Measurements from ENCODE around the gene GJB1.

GJB1 gene

GRCh38 chrX:71215338-71215912, 7.6 kb upstream of the GJB1 start:
- no peak for DNase-seq

- DNase-seq: peak; percentile 86
Observed at GRCh38 chrX:71216485-71216884, 6.5 kb upstream of the GJB1 start.

DNA sequence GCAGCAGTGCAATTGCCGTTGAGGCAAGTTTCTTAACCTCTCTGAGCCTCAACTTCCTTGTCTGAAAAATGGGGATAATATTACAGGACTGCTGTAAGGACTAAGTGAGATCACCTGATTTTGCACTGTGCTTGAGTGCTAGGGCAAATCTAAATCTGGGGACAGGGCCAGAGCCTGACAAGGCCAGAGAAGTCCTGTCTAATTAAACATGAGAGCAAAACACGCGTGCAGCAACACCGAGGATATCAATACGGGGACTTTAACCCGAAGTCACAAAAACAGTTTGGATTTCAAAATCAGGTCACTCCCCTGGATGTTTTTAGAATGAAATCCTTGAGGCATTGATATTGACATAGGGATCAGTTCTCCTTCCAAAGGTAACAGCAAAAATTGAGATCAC, 5.7 kb upstream of the GJB1 start:
- DNase-seq: no peak

DNA sequence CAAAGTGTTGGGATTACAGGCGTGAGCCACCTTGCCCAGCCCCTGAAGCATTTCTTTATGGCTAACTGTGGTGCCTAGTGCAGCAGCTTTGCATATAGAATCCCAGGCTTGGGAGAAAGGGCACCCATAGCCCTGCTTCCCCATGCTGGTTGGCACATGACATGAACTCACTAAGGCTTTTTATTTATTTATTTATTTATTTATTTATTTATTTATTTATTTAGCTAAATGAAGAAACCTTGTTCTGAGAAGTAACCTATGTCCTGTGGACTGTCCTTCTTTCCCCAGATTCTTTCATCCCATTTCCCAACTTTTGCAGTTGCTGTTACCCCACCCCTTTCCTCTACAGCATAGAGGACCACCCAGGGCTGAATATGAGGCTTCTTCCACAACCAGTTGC, 1.9 kb upstream of the GJB1 start:
- no peak for DNase-seq

DNA sequence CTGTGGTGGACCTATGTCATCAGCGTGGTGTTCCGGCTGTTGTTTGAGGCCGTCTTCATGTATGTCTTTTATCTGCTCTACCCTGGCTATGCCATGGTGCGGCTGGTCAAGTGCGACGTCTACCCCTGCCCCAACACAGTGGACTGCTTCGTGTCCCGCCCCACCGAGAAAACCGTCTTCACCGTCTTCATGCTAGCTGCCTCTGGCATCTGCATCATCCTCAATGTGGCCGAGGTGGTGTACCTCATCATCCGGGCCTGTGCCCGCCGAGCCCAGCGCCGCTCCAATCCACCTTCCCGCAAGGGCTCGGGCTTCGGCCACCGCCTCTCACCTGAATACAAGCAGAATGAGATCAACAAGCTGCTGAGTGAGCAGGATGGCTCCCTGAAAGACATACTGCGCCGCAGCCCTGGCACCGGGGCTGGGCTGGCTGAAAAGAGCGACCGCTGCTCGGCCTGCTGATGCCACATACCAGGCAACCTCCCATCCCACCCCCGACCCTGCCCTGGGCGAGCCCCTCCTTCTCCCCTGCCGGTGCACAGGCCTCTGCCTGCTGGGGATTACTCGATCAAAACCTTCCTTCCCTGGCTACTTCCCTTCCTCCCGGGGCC, 1.2 kb downstream of the GJB1 start:
- DNase-seq: no peak

- no peak for DNase-seq
Observed at GRCh38 chrX:71225009-71225408, 2.0 kb downstream of the GJB1 start.

DNA sequence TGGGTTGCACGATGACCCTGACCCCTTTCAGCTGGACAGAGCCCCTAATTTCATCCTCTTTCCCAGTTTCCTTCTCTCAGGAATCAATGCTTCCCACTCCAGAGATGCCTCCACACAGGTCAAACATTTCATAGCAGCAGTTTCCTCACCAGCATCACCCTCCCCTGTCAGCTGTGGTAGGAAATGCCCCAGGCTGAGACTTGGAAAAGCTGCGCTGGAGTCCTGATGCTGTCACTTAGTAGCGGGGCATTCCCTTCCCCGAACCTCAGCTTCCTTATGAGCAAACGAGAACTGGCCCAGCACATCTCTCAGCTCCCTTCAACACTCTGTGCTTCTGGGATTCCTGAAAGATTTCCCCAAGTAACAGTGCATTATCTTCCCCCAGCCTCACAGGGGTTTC, 2.7 kb downstream of the GJB1 start:
- DNase-seq: no peak

GRCh38 chrX:71227370-71228062, 4.5 kb downstream of the GJB1 start:
- DNase-seq: no peak

- DNase-seq: no peak
Observed at GRCh38 chrX:71228063-71228642, 5.1 kb downstream of the GJB1 start.

- DNase-seq: no peak
Observed at GRCh38 chrX:71235482-71235881, 12.5 kb downstream of the GJB1 start.

DNA sequence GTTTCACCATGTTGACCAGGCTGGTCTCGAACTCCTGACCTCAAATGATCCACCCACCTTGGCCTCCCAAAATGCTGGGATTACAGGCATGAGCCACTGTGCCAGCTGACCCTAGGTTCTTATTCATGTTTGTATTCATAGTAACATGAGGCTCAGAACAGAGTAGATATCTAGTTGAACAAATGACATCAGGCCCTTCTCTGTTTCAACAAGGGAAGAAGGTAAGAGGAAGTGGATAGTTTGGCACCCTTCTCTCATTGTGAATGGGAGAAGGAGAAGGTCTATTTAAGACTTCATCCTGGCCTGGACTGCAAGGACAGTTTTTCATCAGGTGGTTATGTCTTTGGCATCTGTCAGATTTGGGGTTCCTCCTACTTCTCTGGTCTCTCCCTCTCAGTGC, 13.8 kb downstream of the GJB1 start:
- DNase-seq: peak; percentile 19

DNA sequence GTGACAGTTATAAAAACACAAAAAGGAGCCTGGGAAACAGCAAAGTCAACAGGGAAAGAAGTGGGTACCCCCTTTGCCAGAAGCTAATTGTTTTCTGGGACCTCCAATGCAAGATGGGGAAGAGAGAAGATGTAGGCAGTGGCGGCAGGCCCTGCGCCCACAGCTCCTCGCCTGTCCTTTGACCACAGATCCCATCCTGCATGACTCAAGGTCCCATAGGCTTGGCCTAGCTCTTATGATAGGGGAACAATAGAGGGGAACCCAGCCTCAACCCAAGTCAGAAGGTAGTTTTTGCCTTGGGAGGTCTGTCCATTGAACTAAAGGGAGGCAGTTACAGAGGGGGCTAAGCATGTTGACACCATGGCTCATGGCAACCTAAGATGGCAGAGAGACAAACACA, 16.8 kb downstream of the GJB1 start:
- no peak for DNase-seq

GRCh38 chrX:71241301-71241700, 18.3 kb downstream of the GJB1 start:
- DNase-seq: no peak

DNA sequence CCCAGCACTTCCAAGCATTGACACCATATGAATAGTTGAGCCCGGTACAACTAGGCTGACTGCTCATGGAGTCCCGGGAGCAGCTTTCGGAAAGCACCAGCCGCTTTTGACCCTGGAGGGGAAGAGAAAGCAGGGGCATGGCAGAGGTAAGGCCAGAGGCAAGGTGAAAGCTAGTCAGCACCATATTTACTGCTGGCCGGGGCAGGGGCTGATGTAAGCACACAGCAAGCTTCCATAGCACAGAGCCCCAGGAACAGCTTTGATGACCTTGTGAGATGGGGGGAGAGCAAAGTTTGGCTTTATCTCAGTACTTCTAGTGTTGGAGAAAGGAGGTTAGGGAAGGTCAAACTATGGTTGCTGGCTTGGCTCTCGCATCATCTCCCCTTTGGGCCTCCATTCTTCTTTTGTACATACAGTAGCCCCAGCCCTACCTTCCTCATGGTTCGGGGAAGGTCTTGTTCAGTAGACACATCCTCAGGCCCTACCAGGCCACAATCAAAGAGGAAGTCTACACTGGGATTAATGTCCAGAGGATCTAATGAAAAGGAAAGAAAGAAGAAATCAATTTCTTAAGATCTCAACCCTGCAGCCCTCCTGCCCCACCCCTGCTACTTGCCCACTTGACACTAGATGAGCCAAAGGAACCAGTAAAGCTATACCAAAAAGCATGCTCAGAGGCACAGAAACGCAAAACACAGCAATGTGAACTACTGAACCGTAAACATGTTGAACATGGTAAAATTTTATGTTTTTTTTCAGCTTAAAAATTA, 21.5 kb downstream of the GJB1 start:
- DNase-seq: no peak

- DNase-seq: no peak
Observed at GRCh38 chrX:71245159-71245558, 22.1 kb downstream of the GJB1 start.

DNA sequence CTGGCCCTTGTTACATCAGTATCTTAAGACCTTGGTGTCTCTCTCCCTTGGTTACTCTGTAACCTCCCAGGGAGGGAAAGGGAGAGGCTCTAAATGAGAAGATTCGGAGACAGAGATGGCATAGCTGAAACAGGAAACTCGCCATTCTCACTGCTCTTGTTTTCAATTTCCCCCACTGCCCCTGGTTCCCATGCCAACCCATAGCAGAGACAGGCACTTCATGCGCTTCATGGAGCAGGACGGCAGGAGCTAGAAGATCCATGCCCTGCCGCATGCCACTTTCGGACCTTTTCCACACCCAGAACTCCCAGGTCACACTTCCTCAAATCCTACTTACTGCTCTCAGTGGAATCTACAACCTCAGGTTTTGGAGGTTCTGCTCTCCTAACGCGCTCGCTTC, 27.8 kb downstream of the GJB1 start:
- no peak for DNase-seq

DNA sequence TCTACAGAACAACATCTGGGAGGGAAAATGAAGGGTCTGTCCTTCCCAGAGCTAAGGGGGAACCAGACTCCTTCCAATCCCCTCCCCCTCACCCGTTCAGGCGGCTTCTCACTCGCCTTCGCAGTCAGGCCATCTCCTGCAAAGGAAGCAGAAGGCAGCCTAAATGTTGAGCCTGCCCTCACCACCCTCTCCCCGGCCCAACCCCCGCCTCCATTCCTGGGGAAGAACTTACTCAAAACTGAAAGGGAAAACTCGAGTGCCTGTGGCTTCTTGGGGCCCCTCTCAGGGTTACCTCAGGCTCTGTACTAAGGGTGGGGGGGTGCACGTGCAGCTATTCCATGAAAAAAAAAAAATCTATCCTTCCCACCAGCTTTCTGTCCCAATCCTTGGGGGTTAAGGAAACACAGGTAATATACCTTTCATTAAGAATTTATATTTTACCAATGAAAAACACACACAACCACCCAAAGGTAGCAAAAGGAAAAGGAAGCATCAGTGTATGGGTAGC, 28.5 kb downstream of the GJB1 start:
- DNase-seq: no peak

DNA sequence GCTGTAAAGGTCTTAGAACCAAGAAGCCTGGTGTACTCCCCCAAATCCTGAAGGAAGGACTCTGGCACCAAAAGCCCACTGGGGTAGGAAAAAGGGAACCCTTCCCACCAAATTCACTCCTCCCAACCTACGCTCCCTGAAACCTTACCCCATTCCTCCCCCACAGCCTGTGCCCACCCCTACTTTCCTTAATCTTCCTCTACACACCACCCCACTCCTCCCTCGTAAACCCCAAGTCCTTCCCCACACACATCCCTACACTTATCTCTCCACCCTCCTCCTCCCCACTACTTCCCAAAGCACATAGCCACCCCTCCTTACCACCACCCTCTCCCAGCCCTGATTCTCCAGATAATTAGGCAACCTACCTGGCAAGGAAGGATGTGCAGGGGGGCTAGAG, 29.2 kb downstream of the GJB1 start:
- DNase-seq: no peak

GRCh38 chrX:71253253-71254091, 30.4 kb downstream of the GJB1 start:
- DNase-seq: no peak

DNA sequence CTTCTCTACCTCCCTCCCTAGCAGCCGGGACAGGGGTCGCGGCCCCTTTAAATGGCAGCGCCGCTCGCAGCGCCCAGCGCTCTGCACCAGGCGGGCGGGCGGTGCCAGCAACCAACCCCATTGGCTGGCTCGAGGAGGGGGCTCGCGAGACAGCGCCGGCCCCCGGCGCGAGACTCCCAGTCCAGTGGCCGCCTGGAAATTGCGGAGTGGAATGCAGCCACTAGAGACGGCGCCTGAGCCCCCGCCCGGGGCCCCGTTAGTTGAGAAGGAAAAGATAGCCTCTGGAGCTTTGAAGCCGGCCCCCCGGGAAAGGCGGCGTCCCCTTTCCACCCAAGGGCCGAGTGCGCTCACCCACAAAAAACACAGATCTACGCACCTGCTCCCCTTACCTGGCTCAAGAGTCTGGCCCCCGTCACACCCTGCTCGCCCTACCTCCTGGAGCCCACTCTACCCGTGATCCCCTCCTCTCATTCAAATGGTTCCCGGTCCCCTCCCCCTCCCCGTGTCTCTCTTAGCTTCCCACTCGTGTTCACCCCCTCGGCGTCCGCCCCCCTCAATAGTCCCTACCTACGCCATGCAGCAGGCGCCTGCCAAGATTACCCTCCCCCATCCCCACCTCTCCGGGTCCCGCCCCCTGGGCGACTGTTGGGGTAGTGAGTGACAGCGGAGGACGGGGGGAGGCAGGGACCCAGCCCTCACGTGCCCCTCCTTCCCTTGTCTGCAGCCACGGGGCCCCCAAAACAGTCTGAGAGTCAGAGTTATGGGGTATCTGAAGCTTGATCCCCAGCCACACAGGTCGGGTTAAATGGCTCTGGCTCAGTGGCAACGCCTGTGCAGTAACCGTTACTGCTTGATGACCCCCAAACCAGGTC, 31.3 kb downstream of the GJB1 start, which contains the start of gene ZMYM3:
Gene ZMYM3 (minus strand): TSS at position 49 of the 872 bp plus-strand sequence. CDS start 885 bp downstream, outside the sequence.
- DNase-seq: peak; percentile 38

- no peak for DNase-seq
Observed at GRCh38 chrX:71256051-71256450, 33.0 kb downstream of the GJB1 start.
